ENCODE results near the gene GK.
A peak's percentile ranks its signal among the peaks of the same experiment; 100 is the strongest.

Gene GK

GRCh38 chrX:30642642-30643041 is 10.6 kb upstream of the GK start:
- no peak overlapping the region for H4K91ac ChIP-seq (ENCODE audit: low read depth, low read length)
- H3K27ac ChIP-seq (ENCODE audit: low read depth, low read length): no peak overlapping the region
- H3K9ac ChIP-seq (ENCODE audit: low read length): no peak overlapping the region
- no peak overlapping the region for H2BK12ac ChIP-seq (ENCODE audit: low read length)
- no peak overlapping the region for H3K4ac ChIP-seq (ENCODE audit: low read depth, low read length)
- H3K9me3 ChIP-seq (ENCODE audit: insufficient read depth, low read depth, low read length): no peaks in the 10 kb centered on the region
- no peak overlapping the region for H2BK5ac ChIP-seq (ENCODE audit: low read depth, low read length, poor library complexity)
- no peak overlapping the region for H3K14ac ChIP-seq (ENCODE audit: low read length)
- H2BK120ac ChIP-seq (ENCODE audit: insufficient read depth, low read length, poor library complexity): no peak overlapping the region
- H3K79me1 ChIP-seq (ENCODE audit: low read length): no peaks in the 10 kb centered on the region
- H3K79me2 ChIP-seq (ENCODE audit: control insufficient read depth, insufficient read depth, low read length, poor library complexity): no peaks in the 10 kb centered on the region
- DNase-seq: no peak
- no peak overlapping the region for H3K4me3 ChIP-seq (ENCODE audit: low read depth, low read length)
- H3K18ac ChIP-seq (ENCODE audit: low read length): no peak overlapping the region
- no peaks in the 10 kb centered on the region for H3K4me1 ChIP-seq (ENCODE audit: control insufficient read depth in 1 of 2, insufficient read depth in 2 of 2, low read length in 2 of 2)
- no peak overlapping the region for H4K8ac ChIP-seq (ENCODE audit: low read depth, low read length)
- H2AFZ ChIP-seq (ENCODE audit: insufficient read depth, low read length, poor library complexity): no peak overlapping the region
- no peaks in the 10 kb centered on the region for H3K36me3 ChIP-seq (ENCODE audit: control insufficient read depth in 1 of 2, insufficient read depth in 2 of 2, low read length in 2 of 2)
- H2AK5ac ChIP-seq (ENCODE audit: low read length): no peak overlapping the region
- no peaks in the 10 kb centered on the region for H3K27me3 ChIP-seq (ENCODE audit: insufficient read depth, low read length)
- H3K23ac ChIP-seq (ENCODE audit: low read length): no peak overlapping the region
- H3K4me2 ChIP-seq (ENCODE audit: low read length): no peak overlapping the region
- no CpG with 5 or more reads among the region's 3 CpGs for WGBS (ENCODE audit: extremely low coverage, insufficient coverage, insufficient read length)
- no peak overlapping the region for H4K12ac ChIP-seq (ENCODE audit: low read depth, low read length)

- no CpG with 5 or more reads among the region's 2 CpGs for WGBS (ENCODE audit: extremely low coverage, insufficient coverage, insufficient read length)
- H4K91ac ChIP-seq (ENCODE audit: low read depth, low read length): no peak overlapping the region
- peak in 1 of 2 donors; percentile 39 for DNase-seq
- no peaks in the 10 kb centered on the region for H3K4me1 ChIP-seq (ENCODE audit: control insufficient read depth in 1 of 2, insufficient read depth in 2 of 2, low read length in 2 of 2)
- H3K4ac ChIP-seq (ENCODE audit: low read depth, low read length): no peak overlapping the region
- H3K23ac ChIP-seq (ENCODE audit: low read length): no peak overlapping the region
- no peak overlapping the region for H2BK12ac ChIP-seq (ENCODE audit: low read length)
- no peak overlapping the region for H2BK5ac ChIP-seq (ENCODE audit: low read depth, low read length, poor library complexity)
- H4K8ac ChIP-seq (ENCODE audit: low read depth, low read length): no peak overlapping the region
- no peak overlapping the region for H3K27ac ChIP-seq (ENCODE audit: low read depth, low read length)
- H3K36me3 ChIP-seq (ENCODE audit: control insufficient read depth in 1 of 2, insufficient read depth in 2 of 2, low read length in 2 of 2): no peaks in the 10 kb centered on the region
- H3K4me2 ChIP-seq (ENCODE audit: low read length): no peak overlapping the region
- no peak overlapping the region for H3K18ac ChIP-seq (ENCODE audit: low read length)
- H3K27me3 ChIP-seq (ENCODE audit: insufficient read depth, low read length): no peaks in the 10 kb centered on the region
- no peak overlapping the region for H3K4me3 ChIP-seq (ENCODE audit: low read depth, low read length)
- no peak overlapping the region for H2AK5ac ChIP-seq (ENCODE audit: low read length)
- no peaks in the 10 kb centered on the region for H3K9me3 ChIP-seq (ENCODE audit: insufficient read depth, low read depth, low read length)
- no peak overlapping the region for H2BK120ac ChIP-seq (ENCODE audit: insufficient read depth, low read length, poor library complexity)
- no peaks in the 10 kb centered on the region for H3K79me2 ChIP-seq (ENCODE audit: control insufficient read depth, insufficient read depth, low read length, poor library complexity)
- no peak overlapping the region for H3K9ac ChIP-seq (ENCODE audit: low read length)
- H4K12ac ChIP-seq (ENCODE audit: low read depth, low read length): no peak overlapping the region
- no peaks in the 10 kb centered on the region for H3K79me1 ChIP-seq (ENCODE audit: low read length)
- no peak overlapping the region for H2AFZ ChIP-seq (ENCODE audit: insufficient read depth, low read length, poor library complexity)
- H3K14ac ChIP-seq (ENCODE audit: low read length): no peak overlapping the region
Measured at GRCh38 chrX:30643313-30643821, 9.9 kb upstream of the GK start.

GRCh38 chrX:30649859-30650258 is 3.4 kb upstream of the GK start:
- H4K12ac ChIP-seq (ENCODE audit: low read depth, low read length): no peak overlapping the region
- no peak overlapping the region for H3K27ac ChIP-seq (ENCODE audit: low read depth, low read length)
- peaks cover 5% of the 10 kb centered on the region for H3K79me1 ChIP-seq (ENCODE audit: low read length)
- WGBS (ENCODE audit: extremely low coverage, insufficient coverage, insufficient read length): no CpG with 5 or more reads among the region's 2 CpGs
- no peak overlapping the region for H2BK12ac ChIP-seq (ENCODE audit: low read length)
- no peak overlapping the region for H3K4me2 ChIP-seq (ENCODE audit: low read length)
- H2AK5ac ChIP-seq (ENCODE audit: low read length): no peak overlapping the region
- no peak overlapping the region for H2BK5ac ChIP-seq (ENCODE audit: low read depth, low read length, poor library complexity)
- peaks cover 3 to 7% of the 10 kb centered on the region in 2 experiments for H3K4me1 ChIP-seq (ENCODE audit: control insufficient read depth in 1 of 2, insufficient read depth in 2 of 2, low read length in 2 of 2)
- H4K8ac ChIP-seq (ENCODE audit: low read depth, low read length): no peak overlapping the region
- no peak for DNase-seq
- H3K9me3 ChIP-seq (ENCODE audit: insufficient read depth, low read depth, low read length): no peaks in the 10 kb centered on the region
- H2AFZ ChIP-seq (ENCODE audit: insufficient read depth, low read length, poor library complexity): no peak overlapping the region
- no peak overlapping the region for H3K9ac ChIP-seq (ENCODE audit: low read length)
- no peak overlapping the region for H2BK120ac ChIP-seq (ENCODE audit: insufficient read depth, low read length, poor library complexity)
- H3K23ac ChIP-seq (ENCODE audit: low read length): no peak overlapping the region
- H3K4me3 ChIP-seq (ENCODE audit: low read depth, low read length): no peak overlapping the region
- no peaks in the 10 kb centered on the region for H3K79me2 ChIP-seq (ENCODE audit: control insufficient read depth, insufficient read depth, low read length, poor library complexity)
- no peaks in the 10 kb centered on the region for H3K36me3 ChIP-seq (ENCODE audit: control insufficient read depth in 1 of 2, insufficient read depth in 2 of 2, low read length in 2 of 2)
- no peak overlapping the region for H4K91ac ChIP-seq (ENCODE audit: low read depth, low read length)
- no peak overlapping the region for H3K4ac ChIP-seq (ENCODE audit: low read depth, low read length)
- no peak overlapping the region for H3K18ac ChIP-seq (ENCODE audit: low read length)
- H3K14ac ChIP-seq (ENCODE audit: low read length): no peak overlapping the region
- H3K27me3 ChIP-seq (ENCODE audit: insufficient read depth, low read length): no peaks in the 10 kb centered on the region

- Histone ChIP-seq H2BK12ac (ENCODE audit: low read length) (no peak overlapping the region), H2BK120ac (ENCODE audit: insufficient read depth, low read length, poor library complexity) (no peak overlapping the region)
- no CpG with 5 or more reads among the region's 65 CpGs for WGBS (ENCODE audit: extremely low coverage, insufficient coverage, insufficient read length)
Measured at GRCh38 chrX:30652527-30653414, 452 bp upstream of the GK start.

More at GRCh38 chrX:30652527-30653414, 452 bp upstream of the GK start:
- H2BK5ac ChIP-seq (ENCODE audit: low read depth, low read length, poor library complexity): no peak overlapping the region
- no peak overlapping the region for H2AK5ac ChIP-seq (ENCODE audit: low read length)
- no peak overlapping the region for H3K4ac ChIP-seq (ENCODE audit: low read depth, low read length)
- no peaks in the 10 kb centered on the region for H3K79me2 ChIP-seq (ENCODE audit: control insufficient read depth, insufficient read depth, low read length, poor library complexity)
- H4K8ac ChIP-seq (ENCODE audit: low read depth, low read length): peak overlapping the region; percentile 77
- no peak overlapping the region for H3K27ac ChIP-seq (ENCODE audit: low read depth, low read length)
- H3K4me3 ChIP-seq (ENCODE audit: low read depth, low read length): peak overlapping the region; percentile 75
- H3K36me3 ChIP-seq (ENCODE audit: control insufficient read depth in 1 of 2, insufficient read depth in 2 of 2, low read length in 2 of 2): no peaks in the 10 kb centered on the region
- H4K91ac ChIP-seq (ENCODE audit: low read depth, low read length): no peak overlapping the region
- H2AFZ ChIP-seq (ENCODE audit: insufficient read depth, low read length, poor library complexity): peak overlapping the region; percentile 70
- peak overlapping the region; percentile 45 for H3K18ac ChIP-seq (ENCODE audit: low read length)
- peak overlapping the region; percentile 65 for H3K4me2 ChIP-seq (ENCODE audit: low read length)
- no peaks in the 10 kb centered on the region for H3K9me3 ChIP-seq (ENCODE audit: insufficient read depth, low read depth, low read length)
- peaks cover 5% of the 10 kb centered on the region for H3K79me1 ChIP-seq (ENCODE audit: low read length)
- peak overlapping the region; percentile 17 for H3K14ac ChIP-seq (ENCODE audit: low read length)
- H3K23ac ChIP-seq (ENCODE audit: low read length): no peak overlapping the region
- H4K12ac ChIP-seq (ENCODE audit: low read depth, low read length): peak overlapping the region; percentile 18
- H3K9ac ChIP-seq (ENCODE audit: low read length): peak overlapping the region; percentile 40
- H3K4me1 ChIP-seq (ENCODE audit: control insufficient read depth in 1 of 2, insufficient read depth in 2 of 2, low read length in 2 of 2): peaks cover 3 to 7% of the 10 kb centered on the region in 2 experiments
- DNase-seq: peak; percentile 76
- H3K27me3 ChIP-seq (ENCODE audit: insufficient read depth, low read length): no peaks in the 10 kb centered on the region
